BE2C (cell line): ENCODE results near the gene DOCK2.
A peak's percentile ranks its signal among the peaks of the same experiment; 100 is the strongest.

ENCODE experiments used
- DNase-seq: peaks from one replicate; pipeline ENCODE4 v3.0.0-alpha.2; 2020
- H3K27me3 ChIP-seq: fragments of 250-450 bp; sonication (Bioruptor Pico); 2 replicates; pipeline ENCODE4 v1.5.1; 2020; ENCODE audit warnings: mild to moderate bottlenecking
- H3K36me3 ChIP-seq: fragments of 250-450 bp; sonication (Bioruptor Pico); 2 replicates; pipeline ENCODE4 v1.5.1; 2020; ENCODE audit warnings: mild to moderate bottlenecking
- H3K4me1 ChIP-seq: fragments of 250-450 bp; sonication (Bioruptor Pico); 2 replicates; pipeline ENCODE4 v1.5.1; 2020
- H3K4me3 ChIP-seq: 2 replicates; pipeline ENCODE4 v1.5.1; 2011; ENCODE audit warnings: low read depth, low read length
- H3K9me3 ChIP-seq: fragments of 250-450 bp; sonication (Bioruptor Pico); 2 replicates; pipeline ENCODE4 v1.5.1; 2020
- TF ChIP-seq, protein P1 (sequence below): IDR thresholded peaks from 2 replicates; pipeline ENCODE4 v1.5.1; 2012; ENCODE audit warnings: mild to moderate bottlenecking, low read depth, low read length

Gene DOCK2

DNA sequence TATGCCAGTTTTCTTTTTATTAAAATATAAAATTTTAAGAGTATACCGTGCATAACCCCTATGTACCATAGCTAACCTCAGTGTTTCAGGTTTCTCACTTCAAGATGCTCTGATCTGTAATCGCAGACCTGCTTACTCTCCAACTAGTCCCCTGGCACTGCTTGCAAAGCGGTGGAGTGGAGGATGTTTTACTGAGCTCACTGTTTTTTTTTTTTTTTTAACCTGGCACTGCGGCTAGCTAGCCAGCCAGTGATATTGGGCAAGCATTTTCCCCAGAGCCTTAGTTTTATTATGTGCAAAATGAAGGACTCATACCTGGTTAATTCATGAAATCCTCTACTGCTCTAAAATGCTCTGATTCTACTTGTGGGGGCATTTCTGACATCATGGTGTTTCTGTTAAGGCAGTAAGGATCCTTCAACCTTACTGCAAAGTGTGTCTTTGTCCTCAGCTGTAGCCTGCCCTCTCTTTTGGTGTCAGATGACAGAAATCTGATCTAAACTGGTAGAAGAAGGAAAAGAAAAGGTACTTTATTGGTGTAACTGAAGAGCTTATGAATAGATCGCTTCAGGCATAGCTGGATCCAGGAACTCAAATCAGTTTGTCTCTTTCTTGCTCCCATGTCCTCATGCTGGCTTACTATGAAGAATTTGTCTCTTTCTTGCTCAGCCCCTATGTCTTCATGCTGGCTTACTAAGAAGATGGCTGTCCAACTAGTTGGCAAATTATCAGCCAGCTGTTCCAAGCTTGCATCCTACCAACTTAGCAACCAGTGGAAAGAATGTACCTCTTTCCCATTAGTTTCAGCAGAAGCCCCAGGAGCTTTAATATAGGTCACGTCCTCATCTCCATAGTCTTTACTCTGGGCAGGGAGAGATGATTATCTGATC is 59.8 kb downstream of the DOCK2 start:
- H3K36me3 ChIP-seq, result no peaks in the 10 kb centered on the region
- no peaks in the 10 kb centered on the region for H3K9me3 ChIP-seq
- no peaks in the 10 kb centered on the region; the same call in 1 of the 2 replicates for H3K4me1 ChIP-seq
- TF ChIP-seq, protein P1, sequence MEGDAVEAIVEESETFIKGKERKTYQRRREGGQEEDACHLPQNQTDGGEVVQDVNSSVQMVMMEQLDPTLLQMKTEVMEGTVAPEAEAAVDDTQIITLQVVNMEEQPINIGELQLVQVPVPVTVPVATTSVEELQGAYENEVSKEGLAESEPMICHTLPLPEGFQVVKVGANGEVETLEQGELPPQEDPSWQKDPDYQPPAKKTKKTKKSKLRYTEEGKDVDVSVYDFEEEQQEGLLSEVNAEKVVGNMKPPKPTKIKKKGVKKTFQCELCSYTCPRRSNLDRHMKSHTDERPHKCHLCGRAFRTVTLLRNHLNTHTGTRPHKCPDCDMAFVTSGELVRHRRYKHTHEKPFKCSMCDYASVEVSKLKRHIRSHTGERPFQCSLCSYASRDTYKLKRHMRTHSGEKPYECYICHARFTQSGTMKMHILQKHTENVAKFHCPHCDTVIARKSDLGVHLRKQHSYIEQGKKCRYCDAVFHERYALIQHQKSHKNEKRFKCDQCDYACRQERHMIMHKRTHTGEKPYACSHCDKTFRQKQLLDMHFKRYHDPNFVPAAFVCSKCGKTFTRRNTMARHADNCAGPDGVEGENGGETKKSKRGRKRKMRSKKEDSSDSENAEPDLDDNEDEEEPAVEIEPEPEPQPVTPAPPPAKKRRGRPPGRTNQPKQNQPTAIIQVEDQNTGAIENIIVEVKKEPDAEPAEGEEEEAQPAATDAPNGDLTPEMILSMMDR, result no peak
- H3K4me3 ChIP-seq, result no peak overlapping the region
- peaks cover 16% of the 10 kb centered on the region for H3K27me3 ChIP-seq
- no peak for DNase-seq

- no peaks in the 10 kb centered on the region for H3K36me3 ChIP-seq
- TF ChIP-seq, protein P1, result no peak
- H3K4me1 ChIP-seq, result no peaks in the 10 kb centered on the region; the same call in 1 of the 2 replicates
- DNase-seq, result no peak
- peaks cover 16% of the 10 kb centered on the region for H3K27me3 ChIP-seq
- H3K4me3 ChIP-seq, result no peak overlapping the region
- H3K9me3 ChIP-seq, result no peaks in the 10 kb centered on the region
These were observed 60.4 kb downstream of the DOCK2 start for GRCh38 chr5:169697511-169697890.

- no peak for DNase-seq
- Histone ChIP-seq H3K4me1 (no peaks in the 10 kb centered on the region; the same call in 1 of the 2 replicates), H3K27me3 (peaks cover 16% of the 10 kb centered on the region), H3K36me3 (no peaks in the 10 kb centered on the region), H3K9me3 (no peaks in the 10 kb centered on the region), H3K4me3 (no peak overlapping the region)
- TF ChIP-seq, protein P1, result no peak
These were observed 60.9 kb downstream of the DOCK2 start for GRCh38 chr5:169697976-169698375.

DNA sequence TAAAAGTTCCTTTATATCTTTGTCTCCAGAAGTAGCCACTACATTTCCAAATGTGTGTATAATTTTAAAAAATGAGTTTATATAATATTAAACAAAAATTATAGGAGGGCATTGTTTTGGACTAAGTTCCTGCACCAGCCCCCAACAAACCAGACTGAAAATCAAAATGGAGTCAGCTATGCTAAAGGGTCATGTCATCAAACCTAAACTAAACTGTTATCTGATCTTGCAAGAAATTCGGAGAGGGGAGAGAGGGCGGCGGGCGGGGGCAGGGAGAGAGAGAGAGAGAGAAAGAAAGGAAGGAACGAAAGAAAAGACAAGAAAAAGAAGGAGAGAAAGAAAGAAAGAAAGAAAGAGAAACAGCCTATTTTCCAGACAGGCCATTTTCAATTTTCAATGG is 63.5 kb downstream of the DOCK2 start:
- no peak overlapping the region for H3K4me3 ChIP-seq
- H3K4me1 ChIP-seq, result no peaks in the 10 kb centered on the region; the same call in 1 of the 2 replicates
- H3K27me3 ChIP-seq, result peaks cover 15% of the 10 kb centered on the region
- H3K9me3 ChIP-seq, result no peaks in the 10 kb centered on the region
- TF ChIP-seq, protein P1, result no peak
- DNase-seq, result no peak
- H3K36me3 ChIP-seq, result no peaks in the 10 kb centered on the region

DNA sequence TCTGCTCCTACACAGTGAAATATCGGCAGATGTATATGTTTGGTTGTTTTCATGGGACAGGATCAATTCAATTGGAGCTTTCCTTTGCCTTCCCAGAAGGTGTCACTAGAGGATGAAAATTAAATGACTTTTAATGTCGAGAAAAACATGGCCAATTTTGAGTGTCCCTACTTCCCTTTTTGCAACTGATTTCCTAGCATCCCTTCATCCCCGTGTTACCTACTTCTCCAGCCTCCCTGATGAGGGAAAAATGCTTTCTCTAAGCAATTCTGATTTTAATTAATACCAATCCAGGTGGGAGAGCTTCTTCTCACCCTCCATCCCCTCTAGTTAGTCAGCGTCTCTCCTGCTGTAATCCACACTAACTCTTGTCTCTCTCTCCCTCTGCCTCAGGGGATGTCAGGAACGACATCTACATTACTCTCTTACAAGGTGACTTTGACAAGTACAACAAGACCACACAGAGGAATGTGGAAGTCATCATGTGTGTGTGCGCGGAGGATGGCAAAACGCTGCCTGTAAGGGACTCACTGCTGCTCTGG is 64.9 kb downstream of the DOCK2 start:
- H3K4me1 ChIP-seq, result no peaks in the 10 kb centered on the region
- H3K27me3 ChIP-seq, result peaks cover 2% of the 10 kb centered on the region; the same call in 1 of the 2 replicates
- H3K9me3 ChIP-seq, result no peaks in the 10 kb centered on the region
- TF ChIP-seq, protein P1, result peak; percentile 48
- DNase-seq, result no peak
- no peak overlapping the region for H3K4me3 ChIP-seq
- no peaks in the 10 kb centered on the region for H3K36me3 ChIP-seq
